Left ventricle myocardium inferior (tissue), 1 donor: ENCODE results near the gene OGA. TPM values are rescaled to one million over a fixed set of nuclear protein-coding genes. Genes with fewer than 3 reads are reported as not detected.

Source experiments
- DNase-seq: peaks from one replicate; pipeline ENCODE4 v3.0.0-alpha.2; 2020
- H3K27ac ChIP-seq: fragments of 200-600 bp; replicated peaks from 2 replicates; pipeline ENCODE4 v1.8.0; 2021
- H3K27me3 ChIP-seq: fragments of 200-600 bp; 2 replicates; pipeline ENCODE4 v1.8.0; 2021; ENCODE audit warnings: low read depth
- H3K36me3 ChIP-seq: fragments of 200-600 bp; 2 replicates; pipeline ENCODE4 v1.8.0; 2021
- H3K4me1 ChIP-seq: fragments of 200-600 bp; 2 replicates; pipeline ENCODE4 v1.8.0; 2021
- H3K4me3 ChIP-seq: fragments of 200-600 bp; 2 replicates; pipeline ENCODE4 v1.8.0; 2021; ENCODE audit warnings: mild to moderate bottlenecking, moderate library complexity
- H3K9me3 ChIP-seq: fragments of 200-600 bp; replicated peaks from 2 replicates; pipeline ENCODE4 v1.8.0; 2021
- intact Hi-C: fragments of 100-400 bp; cut with micrococcal nuclease; formaldehyde crosslinking; loops from one replicate; pipeline ENCODE4 v1.11.0; 2022
- total RNA-seq: library from RNA; stranded (reverse); fragmentation: NEBNext Ultra II Directional; extraction: Animal tissue kit (Norgen Biotek cat#: 25700); gene quantifications from one replicate; pipeline ENCODE4 v1.2.1, GENCODE V29; 2021
- TF ChIP-seq, protein P1 (sequence below): fragments of 200-600 bp; IDR thresholded peaks from 2 replicates; pipeline ENCODE4 v1.8.0; 2021; ENCODE audit warnings: antibody characterized with exemption, mild to moderate bottlenecking, borderline replicate concordance
- donor health status: DM: no; HTN: yes; CAD: no; lungs with severe emphysema.

Gene OGA
- total RNA-seq, 1 donor from 2014 or later: 96.3 TPM

DNA sequence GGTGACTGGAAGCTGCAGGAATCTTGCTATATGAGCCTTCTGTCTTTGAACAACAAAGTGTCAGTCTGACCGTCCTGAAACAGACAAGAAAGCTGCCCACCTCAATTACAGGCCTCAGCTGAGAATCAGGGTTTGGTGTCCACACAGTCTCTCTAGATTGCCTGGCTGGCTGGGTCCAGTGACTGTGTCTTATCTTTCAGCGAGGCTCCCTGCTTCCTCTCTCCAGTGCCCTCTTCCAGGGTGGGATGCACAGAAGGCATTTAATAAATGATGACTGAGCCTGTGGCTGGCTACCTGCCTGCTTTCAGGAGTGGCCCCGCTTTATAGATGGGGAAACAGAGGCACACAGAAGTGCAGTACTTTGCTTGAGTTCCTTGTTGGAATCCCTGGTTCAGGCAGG, 69.7 kb downstream of the OGA start:
- intact Hi-C loops: no loop called here
- no peak overlapping the region for H3K4me3 ChIP-seq
- no peaks in the 10 kb centered on the region for H3K4me1 ChIP-seq
- no peaks in the 10 kb centered on the region for H3K36me3 ChIP-seq
- no peak for DNase-seq
- H3K9me3 ChIP-seq: no peaks in the 10 kb centered on the region
- H3K27ac ChIP-seq: no peak overlapping the region
- TF ChIP-seq, protein P1, sequence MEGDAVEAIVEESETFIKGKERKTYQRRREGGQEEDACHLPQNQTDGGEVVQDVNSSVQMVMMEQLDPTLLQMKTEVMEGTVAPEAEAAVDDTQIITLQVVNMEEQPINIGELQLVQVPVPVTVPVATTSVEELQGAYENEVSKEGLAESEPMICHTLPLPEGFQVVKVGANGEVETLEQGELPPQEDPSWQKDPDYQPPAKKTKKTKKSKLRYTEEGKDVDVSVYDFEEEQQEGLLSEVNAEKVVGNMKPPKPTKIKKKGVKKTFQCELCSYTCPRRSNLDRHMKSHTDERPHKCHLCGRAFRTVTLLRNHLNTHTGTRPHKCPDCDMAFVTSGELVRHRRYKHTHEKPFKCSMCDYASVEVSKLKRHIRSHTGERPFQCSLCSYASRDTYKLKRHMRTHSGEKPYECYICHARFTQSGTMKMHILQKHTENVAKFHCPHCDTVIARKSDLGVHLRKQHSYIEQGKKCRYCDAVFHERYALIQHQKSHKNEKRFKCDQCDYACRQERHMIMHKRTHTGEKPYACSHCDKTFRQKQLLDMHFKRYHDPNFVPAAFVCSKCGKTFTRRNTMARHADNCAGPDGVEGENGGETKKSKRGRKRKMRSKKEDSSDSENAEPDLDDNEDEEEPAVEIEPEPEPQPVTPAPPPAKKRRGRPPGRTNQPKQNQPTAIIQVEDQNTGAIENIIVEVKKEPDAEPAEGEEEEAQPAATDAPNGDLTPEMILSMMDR: no peak
- H3K27me3 ChIP-seq: peaks cover 21% of the 10 kb centered on the region

DNA sequence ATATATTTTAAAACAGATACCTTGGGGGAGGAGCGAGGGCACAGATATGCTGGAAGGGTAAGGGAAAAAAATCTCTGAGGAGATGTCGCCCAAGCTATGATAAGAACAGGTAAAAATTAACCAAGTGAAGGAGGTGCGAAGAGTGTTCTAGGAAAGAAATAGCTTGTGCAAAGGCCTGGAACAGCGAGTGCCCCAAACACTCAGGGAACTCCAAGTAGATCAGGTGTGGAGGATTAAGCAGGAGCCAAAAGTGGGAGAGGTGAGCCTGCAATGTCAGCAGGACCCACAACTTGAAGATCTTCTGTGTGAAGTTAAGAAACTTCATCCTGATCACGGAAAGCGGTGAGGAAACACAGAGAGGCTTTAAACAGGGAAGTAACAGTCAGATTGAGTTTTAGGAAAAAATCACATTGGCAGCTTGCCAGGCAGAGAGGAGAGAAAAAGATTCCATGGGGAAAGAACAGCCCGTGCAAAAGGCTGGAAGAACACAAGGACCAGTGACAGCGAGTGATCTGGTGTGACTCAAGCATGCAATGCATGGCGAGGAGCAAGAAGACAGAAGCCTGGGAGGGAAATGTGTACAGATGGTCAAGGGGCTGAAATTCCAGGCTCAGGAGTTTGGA, 73.1 kb downstream of the OGA start:
- no peaks in the 10 kb centered on the region for H3K9me3 ChIP-seq
- no peak for DNase-seq
- no peaks in the 10 kb centered on the region for H3K36me3 ChIP-seq
- H3K4me1 ChIP-seq: no peaks in the 10 kb centered on the region
- no peak overlapping the region for H3K27ac ChIP-seq
- H3K4me3 ChIP-seq: no peak overlapping the region
- intact Hi-C loops: no loop called here
- TF ChIP-seq, protein P1: no peak
- H3K27me3 ChIP-seq: peaks cover 15% of the 10 kb centered on the region

DNA sequence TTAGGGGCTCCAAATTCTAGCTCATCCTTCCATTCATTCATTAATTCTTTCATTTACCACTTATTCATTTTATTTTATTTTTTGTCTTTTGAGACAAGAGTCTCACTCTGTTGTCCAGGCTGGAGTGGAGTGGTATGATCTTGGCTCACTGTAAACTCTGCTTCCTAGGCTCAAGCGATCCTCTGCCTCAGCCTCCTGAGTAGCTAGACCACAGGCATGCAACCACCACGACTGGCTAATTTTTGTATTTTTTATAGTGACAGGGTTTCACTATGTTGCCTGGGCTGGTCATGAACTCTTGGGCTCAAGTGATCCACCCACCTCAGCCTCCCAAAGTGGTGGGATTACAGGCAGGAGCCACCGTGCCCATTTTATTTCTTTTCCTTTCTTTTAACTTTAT, 74.0 kb downstream of the OGA start:
- TF ChIP-seq, protein P1: no peak
- DNase-seq: no peak
- H3K4me3 ChIP-seq: no peak overlapping the region
- H3K27ac ChIP-seq: no peak overlapping the region
- H3K27me3 ChIP-seq: peaks cover 24% of the 10 kb centered on the region
- no peaks in the 10 kb centered on the region for H3K4me1 ChIP-seq
- H3K36me3 ChIP-seq: no peaks in the 10 kb centered on the region
- intact Hi-C loops: no loop called here
- no peaks in the 10 kb centered on the region for H3K9me3 ChIP-seq

DNA sequence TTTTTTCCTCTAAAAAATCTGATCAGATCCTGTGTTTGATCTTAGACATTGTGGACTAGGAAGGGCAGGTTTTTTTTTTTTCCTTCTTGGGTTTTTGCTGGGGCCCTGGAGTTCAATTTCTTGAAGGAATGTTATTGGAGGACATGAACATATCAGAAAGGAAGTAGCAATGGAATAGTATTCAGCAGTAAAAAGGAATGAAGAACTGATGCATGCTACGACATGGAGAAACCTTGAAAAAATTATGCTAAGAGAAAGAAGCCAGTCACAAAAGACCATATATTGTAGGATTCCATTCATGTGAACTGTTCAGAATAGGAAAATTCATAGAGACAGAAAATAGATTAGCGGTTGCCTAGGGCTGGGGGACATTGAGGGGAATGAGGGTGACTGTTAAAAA, 76.3 kb downstream of the OGA start:
- Histone ChIP-seq H3K4me3 (no peak overlapping the region), H3K27ac (no peak overlapping the region), H3K4me1 (no peaks in the 10 kb centered on the region), H3K9me3 (no peaks in the 10 kb centered on the region), H3K36me3 (no peaks in the 10 kb centered on the region), H3K27me3 (peaks cover 48% of the 10 kb centered on the region)
- no peak for DNase-seq
- intact Hi-C loops: no loop called here
- TF ChIP-seq, protein P1: no peak

DNA sequence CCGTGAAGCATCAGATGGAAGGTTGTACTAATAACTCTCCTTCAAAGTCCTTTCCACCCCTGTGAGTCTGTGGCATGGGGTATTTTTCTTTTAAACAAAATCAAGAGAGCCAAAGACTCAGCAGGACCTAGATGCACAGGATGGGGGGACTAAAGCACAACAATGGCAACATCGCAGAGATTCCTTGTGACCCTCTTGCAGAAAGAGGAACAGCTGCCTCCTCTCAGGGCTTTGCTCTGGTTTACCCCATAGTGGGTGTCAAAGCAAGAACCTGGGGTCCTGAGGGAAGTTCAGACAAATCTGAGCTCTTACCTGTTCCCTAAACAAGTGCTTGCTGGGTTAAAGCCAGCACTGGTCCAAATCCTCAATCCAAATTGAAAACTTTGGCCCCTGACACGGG, 81.6 kb downstream of the OGA start:
- TF ChIP-seq, protein P1: no peak
- Histone ChIP-seq H3K27me3 (peaks cover 80% of the 10 kb centered on the region), H3K9me3 (no peaks in the 10 kb centered on the region), H3K4me3 (no peak overlapping the region), H3K36me3 (no peaks in the 10 kb centered on the region), H3K4me1 (no peaks in the 10 kb centered on the region), H3K27ac (no peak overlapping the region)
- intact Hi-C loops: no loop called here
- DNase-seq: no peak

Other genes starting within 250 kb of the OGA start
- 16.7 TPM for gene POLL, start 230.2 kb downstream of the OGA start, total RNA-seq
- gene DPCD, start 230.1 kb downstream of the OGA start, total RNA-seq: 24.0 TPM
- 99.1 TPM for gene FBXW4, start 123.3 kb downstream of the OGA start, total RNA-seq
- not detected for gene FGF8, start 42.3 kb downstream of the OGA start, total RNA-seq
- gene NPM3, start 35.0 kb downstream of the OGA start, total RNA-seq: 7.9 TPM
- 29.2 TPM for gene KCNIP2, start 25.4 kb upstream of the OGA start, total RNA-seq
- 58.9 TPM for gene ARMH3, start 237.7 kb upstream of the OGA start, total RNA-seq
- gene HPS6, start 246.9 kb upstream of the OGA start, total RNA-seq: 9.3 TPM